OCI-LY7 (cell line): Measurements from ENCODE around the gene OPN1SW.

ENCODE experiments used
- EZH2phosphoT487 ChIP-seq: fragments of 200-600 bp; sonication (generic); IDR thresholded peaks from 2 replicates; pipeline ENCODE4 v1.6.1; 2018; ENCODE audit warnings: low read depth, borderline replicate concordance, mild to moderate bottlenecking, mixed run types, antibody characterized with exemption, low read length, moderate library complexity, mixed read lengths
- TF ChIP-seq, protein P1 (sequence below): fragments of 200-600 bp; sonication (generic); conservative IDR thresholded peaks from 2 replicates; pipeline ENCODE4 v1.5.1; 2014; ENCODE audit warnings: mild to moderate bottlenecking, antibody characterized with exemption, low read length, moderate library complexity, mixed read lengths

DNA sequence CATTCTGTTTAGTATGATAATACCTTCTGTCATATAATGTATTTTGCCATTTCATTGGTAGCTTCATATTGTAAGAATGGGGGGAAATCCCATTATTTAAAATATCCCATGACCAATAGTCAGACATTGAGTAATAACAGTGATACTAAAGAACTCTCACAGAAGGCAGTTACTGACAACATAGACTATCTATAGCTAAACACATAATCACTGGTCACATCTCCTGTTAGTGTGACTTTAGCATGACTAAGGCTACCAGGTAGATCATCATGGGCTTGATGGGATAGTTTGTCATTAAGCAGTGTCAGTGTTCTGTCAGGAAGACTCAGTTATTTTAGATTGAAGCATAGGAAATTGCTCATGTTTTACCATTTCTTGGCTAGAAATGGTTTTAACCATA, 16.4 kb downstream of the OPN1SW start:
- TF ChIP-seq, protein P1, sequence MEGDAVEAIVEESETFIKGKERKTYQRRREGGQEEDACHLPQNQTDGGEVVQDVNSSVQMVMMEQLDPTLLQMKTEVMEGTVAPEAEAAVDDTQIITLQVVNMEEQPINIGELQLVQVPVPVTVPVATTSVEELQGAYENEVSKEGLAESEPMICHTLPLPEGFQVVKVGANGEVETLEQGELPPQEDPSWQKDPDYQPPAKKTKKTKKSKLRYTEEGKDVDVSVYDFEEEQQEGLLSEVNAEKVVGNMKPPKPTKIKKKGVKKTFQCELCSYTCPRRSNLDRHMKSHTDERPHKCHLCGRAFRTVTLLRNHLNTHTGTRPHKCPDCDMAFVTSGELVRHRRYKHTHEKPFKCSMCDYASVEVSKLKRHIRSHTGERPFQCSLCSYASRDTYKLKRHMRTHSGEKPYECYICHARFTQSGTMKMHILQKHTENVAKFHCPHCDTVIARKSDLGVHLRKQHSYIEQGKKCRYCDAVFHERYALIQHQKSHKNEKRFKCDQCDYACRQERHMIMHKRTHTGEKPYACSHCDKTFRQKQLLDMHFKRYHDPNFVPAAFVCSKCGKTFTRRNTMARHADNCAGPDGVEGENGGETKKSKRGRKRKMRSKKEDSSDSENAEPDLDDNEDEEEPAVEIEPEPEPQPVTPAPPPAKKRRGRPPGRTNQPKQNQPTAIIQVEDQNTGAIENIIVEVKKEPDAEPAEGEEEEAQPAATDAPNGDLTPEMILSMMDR, result no peak
- TF ChIP-seq EZH2phosphoT487, result no peak
